HG03432 (cell line): Measurements from ENCODE around the gene SPIRE2.

Experiments used
- ATAC-seq: cut with Tn5 transposase; IDR thresholded peaks from one replicate; pipeline ENCODE4 v1.9.1; 2021; ENCODE audit warnings: mild to moderate bottlenecking, moderate library complexity; ENCODE audit not compliant: unreplicated experiment

Gene SPIRE2

DNA sequence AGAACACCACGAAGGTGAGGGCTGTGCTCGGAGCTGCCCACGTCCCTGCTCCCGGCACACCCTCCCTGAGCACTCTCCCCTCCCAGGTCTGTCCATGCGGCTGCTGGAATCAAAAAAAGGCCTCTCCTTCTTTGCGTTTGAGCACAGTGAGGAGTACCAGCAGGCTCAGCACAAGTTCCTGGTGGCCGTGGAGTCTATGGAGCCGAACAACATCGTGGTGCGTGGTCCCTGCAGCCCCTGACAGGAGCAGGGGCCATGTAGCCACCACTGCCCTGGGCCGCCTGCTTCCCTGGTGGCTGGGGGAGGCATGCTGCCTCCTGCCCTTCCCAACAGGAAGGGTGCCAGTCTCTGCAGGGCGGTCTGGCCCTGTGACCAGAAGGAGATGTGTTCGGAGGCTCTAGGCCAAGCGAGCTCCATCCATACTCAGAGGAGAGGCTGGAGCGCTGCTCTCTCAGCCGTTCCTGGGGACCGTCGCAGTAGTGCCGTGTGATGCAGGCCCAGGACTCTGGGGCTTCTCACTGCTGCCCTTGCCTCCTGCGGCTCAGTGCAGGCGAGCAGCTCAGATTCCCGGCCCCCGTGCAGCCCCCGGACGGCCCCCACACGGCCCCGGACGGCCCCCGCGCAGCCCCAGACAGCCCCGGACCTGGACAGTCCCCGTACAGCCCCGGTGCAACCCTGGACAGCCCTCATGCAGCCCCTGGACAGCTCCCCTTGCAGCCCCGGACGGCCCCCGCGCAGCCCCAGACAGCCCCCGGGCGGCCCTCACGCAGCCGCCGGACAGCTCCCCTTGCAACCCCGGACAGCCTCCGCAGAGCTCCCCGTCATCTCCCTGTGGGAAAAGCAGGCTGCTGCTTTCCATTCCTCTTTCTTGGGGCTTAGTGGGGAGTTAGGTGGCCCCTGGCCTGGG lies 65.6 kb downstream of the SPIRE2 start:
- no peak for ATAC-seq

DNA sequence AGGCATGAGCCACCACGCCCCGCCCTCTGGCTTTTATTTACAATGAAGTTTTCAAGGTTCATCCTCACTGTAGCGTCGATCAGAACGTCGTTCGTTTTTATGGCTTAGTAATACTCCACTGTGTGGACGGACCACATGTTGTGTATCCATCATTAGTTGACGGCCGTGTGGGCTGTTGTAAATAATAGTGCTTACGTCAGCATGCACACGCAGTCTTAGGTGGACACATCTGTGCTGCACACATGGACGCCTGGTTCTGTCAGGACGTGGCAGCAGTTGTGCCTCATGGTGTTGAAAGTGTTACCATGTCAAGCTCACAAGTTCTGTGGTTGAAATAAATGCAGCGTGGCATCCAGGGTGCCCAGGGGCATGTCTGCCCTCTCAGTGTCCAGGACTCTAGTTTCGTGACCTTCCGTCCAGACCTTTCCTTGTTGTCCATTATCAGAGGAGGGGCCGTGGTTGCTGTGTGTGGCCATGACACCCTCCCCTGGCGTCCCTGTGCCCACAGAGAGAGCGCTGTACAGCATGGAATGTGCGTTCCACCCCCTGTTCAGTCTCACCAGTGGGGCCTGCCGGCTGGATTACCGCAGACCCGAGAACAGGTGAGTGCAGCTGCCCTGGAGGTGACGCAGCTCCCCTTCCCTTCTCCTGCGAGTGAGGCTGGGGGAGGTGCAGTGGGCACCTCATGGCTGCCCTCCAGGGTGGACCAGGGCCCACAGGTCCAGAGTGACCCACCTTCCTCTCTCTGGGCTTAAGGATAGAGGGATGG lies 67.4 kb downstream of the SPIRE2 start:
- ATAC-seq: no peak

DNA sequence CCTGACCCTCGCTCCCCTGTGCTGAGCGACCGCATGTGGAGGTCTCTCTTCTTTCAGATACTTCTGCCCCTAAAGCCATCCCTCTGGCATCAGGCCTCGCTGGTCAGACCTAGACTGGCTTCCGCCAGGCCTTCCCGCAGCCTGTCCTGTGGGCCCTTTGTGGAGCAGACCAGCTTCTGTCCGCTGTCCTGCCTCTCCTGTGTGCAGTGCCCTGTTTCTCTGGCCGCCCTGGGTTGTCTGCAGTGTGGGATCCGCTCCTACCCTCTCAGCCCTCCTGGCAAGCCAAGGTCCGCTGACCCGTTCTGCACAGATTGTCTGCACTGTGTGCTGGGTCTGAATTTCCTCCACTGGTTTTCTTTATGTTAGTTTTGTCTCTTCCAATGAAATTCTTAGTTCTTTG lies 68.9 kb downstream of the SPIRE2 start:
- ATAC-seq: no peak

DNA sequence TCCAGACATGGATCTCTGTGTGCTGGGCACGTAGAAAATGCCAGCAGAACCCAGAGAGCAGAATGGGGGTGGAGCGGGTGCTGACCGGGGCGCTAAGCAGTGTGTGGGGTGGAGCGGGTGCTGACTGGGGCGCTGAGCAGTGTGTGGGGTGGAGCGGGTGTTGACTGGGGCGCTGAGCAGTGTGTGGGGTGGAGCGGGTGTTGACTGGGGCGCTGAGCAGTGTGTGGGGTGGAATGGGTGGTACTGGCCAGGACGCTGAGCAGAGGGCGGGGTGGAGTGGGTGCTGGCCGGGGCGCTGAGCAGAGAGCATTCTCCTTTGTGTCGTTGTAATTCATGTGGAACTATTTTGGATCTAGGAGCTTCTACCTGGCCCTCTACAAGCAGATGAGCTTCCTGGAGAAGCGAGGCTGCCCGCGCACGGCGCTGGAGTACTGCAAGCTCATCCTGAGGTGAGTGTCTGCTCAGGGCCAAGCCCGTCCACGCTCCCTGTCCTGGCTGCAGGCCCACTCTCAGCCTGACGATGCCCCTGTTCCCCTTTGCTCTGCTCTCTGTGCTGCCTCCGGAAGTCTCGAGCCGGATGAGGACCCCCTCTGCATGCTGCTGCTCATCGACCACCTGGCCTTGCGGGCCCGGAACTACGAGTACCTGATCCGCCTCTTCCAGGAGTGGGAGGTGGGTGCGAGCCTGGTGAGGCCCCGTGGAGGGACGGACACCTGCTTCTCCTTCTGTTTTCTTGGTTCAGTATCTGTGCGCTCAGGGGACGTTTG lies 70.1 kb downstream of the SPIRE2 start:
- ATAC-seq: no peak

DNA sequence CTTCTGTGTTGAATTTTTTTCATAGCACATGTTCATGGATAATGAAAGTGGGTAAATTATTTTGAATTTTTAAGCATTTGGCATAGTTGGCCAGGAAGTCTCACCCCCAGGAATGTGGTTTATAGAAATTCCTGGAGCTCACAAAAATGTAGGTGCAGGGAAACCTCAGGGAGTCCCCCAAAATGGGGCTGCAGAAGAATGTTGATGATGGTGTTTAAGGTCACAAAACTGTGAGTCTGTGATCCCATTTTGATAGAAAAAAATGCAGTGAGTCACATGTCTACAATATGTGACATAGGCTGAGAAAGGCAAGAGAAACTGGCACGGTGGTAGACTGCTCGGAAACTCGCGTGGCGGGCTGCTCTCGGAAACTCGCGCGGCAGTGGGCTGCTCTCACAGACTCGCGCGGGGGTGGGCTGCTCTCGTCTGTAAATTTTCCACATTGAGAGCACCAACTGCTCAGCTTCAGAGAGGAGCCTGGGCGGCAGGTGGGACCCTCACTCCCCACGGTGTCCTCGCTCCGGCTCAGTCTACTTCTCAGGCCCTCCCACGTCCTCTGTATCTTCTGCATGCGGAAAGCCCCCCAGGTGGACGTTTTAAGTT lies 71.7 kb downstream of the SPIRE2 start:
- no peak for ATAC-seq

DNA sequence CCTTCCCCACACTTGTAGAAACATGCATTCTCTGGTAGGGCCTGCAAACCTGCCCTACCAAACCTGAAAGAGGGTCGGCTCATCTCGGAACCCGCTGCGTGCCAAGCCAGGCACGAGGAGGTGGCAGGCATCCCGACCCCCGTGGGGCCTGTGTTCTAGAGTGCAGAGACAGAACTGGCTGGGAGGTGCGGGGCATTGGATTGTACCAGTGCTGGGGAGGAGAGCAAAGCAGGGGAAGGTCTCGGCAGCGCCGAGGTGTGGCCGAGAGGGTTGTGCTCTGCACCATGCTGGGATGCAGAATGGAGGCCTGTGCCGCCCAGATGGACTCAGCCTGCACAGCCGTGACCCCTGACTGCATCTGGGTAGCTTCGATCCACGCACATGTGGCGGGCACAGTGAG lies 72.6 kb downstream of the SPIRE2 start:
- no peak for ATAC-seq

DNA sequence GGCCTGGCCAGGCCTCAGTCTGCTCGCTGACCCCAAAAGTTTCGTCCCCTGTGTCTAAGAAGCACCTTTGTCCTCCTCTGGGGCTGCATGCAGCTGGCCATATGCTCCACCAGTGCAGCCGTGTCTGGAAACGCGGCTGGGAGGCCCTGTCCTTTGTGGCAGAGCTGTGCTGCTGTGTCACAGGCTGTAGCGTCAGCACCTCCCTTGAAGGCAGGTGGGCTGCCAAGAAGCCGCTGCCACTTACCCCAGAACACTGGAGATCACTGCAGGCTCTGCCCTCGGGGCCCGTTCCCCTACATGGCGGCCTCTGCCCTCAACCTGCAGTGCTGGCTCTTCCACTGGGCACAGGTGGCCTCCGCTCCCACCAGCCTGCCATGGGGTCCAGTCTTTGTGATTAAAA lies 74.7 kb downstream of the SPIRE2 start:
- no peak for ATAC-seq

DNA sequence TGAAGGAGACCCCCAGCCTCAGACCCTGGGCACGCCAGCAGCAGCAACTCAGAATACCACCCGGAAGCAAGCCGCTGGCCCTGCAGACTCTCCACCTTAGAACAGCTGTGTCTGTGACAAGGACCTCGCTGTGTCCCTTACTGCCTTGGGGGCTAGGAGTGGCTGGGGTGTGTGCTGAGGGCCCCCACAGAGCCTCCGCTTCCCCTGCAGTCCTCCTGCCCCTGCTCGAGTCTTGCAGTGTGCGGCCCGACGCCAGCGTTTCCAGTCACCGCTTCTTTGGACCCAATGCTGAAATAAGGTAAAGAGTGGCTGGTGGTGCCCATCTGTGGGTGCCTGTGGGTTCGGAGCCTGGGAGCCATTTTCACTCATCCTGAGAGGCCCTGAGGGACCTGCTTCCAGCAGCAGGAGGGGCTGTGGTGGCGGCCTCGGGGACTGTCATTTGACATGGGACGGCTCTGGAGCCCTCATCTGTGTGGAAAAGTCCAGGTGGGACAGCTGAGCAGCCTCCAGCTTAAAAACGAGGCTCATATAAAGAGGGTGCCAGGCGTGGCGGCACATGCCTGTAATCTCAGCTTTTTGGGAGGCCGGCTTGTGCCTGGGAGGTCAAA lies 75.7 kb downstream of the SPIRE2 start:
- no peak for ATAC-seq

DNA sequence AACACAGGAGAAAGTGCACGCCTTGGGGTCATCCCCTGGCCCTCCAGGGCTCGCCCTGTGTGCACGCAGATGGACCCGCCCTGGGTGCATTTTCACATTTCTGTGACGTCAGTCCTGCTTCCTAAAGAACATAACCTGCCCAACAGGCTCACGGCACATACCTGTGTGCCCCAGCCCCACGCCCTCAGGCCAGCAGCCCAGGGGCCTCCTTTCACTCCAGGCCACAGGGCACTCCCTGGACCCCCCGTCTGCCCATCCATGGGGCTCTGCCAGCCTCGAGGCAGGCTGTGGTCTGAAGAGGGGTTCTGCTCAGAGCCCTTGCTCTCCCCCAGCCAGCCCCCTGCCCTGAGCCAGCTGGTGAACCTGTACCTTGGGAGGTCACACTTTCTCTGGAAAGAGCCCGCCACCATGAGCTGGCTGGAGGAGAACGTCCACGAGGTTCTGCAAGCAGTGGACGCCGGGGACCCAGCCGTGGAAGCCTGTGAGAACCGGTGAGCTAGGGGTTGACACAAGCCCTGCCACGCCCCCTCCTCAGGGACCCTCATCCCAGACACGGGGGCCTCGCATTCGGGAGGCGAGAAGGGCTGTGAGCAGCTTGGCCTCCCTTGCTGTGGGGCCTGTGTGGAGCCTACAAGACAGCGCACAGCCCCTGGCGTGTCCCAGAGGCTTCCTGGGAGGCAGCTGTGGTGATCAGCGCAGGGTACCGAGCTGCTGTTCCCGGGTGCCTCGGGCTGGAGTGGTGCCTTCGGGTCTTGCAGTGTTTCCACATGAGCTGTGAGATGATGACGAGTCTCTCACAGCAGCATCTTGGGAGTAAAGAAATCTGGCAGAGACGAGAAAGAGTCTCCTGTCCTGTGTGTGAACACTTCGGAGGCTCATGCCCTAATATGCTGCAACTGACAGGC lies 76.6 kb downstream of the SPIRE2 start:
- no peak for ATAC-seq

DNA sequence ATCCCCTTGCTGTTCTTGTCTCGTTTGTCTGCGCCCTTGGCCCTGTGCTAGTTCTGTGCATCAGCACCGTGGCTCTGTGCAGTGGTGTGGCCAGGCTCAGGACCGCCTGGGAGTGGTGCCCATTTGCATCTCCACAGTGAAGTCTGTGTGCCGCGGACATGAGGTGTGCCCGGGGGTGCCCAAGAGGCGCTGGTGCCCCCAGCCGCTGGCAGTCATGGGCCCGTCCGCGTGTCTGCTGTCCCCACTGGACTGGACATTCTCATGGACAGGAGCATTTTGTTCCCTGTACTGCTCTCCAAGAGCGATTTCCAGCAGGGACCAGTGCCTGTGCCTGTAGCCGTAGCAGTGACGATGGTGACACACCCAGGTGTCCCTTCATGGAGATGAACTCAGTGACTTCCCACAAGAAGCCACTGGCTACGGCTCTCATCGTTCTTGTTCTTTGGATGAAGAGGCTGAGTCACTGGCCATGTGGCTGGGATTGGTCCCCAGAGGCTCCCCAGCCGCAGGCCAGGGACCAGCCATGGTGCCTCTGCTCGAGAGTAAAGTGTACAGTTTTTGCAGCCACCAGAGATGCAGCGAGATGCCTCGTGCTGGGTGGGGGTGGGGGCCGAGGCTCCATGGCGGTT lies 77.3 kb downstream of the SPIRE2 start:
- no peak for ATAC-seq

DNA sequence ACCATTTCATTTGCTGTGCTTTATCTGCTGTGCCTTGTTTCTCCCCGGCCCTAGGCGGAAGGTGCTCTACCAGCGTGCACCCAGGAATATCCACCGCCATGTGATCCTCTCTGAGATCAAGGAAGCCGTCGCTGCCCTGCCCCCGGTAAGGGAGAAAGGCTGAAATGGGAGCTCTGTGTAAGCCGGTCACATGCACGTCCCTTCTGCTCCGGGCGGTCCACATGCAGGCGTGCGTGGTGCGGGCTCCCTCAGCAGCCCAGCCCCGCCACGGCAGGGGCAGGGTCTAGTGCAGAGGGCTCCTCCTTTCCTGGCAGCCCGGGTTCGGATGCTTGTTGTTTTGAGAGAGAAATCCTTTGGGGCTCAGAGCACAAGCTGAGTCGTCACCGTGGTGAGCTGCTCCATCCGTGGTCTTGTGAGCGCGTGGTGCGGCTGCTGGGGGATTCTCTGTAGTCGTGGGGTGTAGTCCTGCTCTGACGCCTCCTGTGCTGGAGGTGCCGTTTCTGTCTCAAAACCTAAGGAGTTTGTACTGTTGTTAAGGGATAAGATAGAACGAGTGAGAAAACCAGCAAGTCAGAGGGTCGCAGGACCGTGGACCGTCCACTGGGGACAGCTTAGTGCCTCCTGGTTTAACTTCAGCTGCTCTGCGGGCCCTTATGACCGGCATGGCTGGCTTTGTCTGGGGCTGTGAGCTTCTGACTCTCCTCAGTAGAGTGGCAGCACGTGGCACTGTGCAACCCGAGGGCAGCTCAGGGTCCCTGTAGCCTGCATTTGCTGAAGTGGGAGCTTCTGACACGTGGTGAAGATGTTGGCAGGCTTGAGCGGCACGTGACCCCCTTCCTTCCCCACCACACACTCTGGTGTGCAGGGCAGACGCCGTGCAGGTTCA lies 78.1 kb downstream of the SPIRE2 start:
- ATAC-seq: no peak

DNA sequence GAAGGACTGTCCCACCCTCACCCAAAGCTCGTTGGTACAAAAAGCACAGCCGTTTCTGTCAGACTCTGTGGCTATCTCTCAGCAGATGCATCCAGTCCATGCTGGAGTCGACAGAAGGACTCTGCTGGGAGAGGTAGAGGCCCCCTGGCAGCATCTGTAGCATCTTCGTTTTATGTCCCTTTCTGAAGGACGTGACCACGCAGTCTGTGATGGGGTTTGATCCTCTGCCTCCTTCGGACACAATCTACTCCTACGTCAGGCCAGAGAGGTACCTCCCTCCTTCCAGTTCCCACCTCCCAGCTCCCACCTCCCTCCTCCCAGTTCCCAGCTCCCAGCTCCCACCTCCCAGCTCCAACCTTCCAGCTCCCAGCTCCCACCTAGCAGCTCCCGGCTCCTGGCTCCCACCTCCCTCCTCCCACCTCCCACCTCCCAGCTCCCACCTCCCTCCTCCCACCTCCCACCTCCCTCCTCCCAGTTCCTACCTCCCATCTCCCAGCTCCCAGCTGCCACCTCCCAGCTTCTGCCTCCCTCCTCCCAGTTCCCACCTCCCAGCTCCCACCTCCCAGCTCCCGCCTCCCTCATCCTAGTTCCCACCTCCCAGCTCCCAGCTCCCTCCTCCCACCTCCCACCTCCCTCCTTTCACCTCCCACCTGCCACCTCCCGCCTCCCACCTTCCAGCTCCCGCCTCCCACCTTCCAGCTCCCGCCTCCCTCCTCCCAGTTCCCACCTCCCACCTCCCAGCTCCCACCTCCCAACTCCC lies 79.0 kb downstream of the SPIRE2 start:
- no peak for ATAC-seq

DNA sequence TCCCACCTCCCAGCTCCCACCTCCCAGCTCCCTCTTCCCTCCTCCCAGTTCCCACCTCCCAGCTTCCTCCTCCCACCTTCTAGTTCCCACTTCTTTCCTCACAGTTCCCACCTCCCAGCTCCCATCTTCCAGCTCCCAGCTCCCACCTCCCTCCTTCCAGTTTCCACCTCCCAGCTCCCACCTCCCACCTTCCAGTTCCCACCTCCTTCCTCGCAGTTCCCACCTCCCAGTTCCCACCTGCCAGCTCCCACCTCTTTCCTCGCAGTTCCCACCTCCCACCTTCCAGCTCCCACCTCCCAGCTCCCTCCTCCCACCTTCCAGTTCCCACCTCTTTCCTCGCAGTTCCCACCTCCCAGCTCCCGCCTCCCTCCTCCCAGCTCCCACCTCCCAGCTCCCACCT lies 80.0 kb downstream of the SPIRE2 start:
- no peak for ATAC-seq

DNA sequence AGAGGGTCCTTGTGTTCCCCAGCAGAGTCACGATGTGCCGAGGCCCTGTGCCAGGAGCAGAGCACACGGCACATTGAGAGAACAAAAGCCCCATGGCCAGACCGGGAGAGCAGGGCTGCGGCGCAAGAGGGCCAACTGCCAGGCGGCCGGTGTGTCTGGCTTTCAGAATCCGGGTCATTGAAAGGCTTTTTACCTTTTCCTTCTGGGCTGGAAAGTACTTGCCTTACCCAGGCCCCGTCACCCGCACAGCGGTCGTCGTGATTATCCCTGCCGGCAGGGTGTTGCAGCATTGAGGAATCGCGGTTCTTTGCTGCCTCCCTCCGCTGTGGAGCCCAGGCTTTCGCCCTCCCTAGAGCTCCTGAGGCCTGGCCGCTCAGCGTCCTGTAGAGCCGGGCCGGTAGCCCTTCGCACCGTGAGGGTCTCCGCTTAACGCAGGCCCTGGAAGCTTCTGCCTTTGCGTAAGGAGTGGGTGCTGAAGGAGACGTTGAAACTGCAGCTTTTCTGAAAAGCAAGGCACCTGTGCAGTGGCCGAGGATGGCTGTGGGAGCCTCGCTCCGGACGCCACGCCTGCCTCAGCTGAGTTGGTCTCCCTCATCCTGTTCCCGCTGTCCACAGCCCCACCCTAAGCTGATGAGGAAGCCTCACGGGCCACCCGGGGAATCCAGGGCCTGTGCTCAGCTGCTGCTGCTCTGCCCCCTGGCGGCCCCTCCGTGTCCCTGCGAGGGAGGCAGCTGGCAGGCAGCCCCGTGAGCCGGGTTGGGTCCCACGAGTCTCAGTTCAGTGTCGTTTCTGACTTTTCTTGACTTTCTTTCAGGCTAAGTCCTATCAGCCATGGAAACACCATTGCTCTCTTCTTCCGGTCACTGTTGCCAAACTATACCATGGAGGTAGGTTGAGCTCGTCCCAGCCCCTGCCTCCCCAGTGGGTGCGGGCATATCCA lies 81.8 kb downstream of the SPIRE2 start:
- ATAC-seq: no peak

DNA sequence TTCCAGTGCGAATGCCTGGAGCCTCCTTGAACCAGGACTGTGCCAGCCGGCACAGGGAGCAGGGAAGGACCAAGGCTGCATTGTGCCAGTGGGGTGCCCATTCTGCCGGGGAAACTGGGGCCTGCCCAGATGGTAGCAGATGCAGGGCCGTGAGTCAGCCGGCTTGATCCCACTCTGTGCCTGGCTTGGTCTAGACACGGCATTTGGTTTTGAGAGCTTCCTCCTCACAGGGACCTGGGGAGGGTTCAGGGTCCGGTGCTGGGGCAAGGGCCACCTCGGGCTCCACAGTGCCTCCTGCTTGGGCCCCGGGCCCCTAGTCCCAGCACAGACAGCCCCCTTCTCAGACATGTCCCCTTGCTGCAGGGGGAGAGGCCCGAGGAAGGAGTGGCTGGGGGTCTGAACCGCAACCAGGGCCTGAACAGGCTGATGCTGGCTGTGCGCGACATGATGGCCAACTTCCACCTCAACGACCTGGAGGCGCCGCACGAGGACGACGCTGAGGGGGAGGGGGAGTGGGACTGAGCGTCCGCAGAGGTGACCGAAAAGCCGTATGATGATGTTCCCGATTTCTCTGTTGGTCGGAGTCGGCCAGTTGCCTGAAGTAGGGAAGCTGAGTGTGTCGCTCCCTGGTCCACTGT lies 82.6 kb downstream of the SPIRE2 start:
- no peak for ATAC-seq

DNA sequence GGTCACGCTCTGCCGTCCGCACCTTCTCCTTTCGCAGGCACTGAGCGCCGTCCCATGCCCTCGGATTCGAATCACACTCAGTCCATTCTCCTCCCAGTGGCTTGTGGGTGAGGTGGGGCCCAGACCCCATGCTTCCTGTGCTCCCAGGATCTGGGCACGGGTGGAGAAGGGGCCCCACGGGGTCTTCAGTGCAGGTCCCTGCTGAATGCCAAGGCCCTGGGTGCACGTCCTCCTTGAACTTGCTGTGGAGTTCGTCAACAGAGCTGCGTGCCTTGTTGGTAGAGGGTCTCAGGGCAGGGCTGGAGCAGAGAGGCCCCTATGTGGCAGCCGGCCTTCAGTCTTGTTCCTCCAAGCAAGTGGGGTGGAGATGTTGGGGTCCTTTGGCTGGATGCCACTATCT lies 83.1 kb downstream of the SPIRE2 start:
- ATAC-seq: no peak
